GM19397 (cell line): ENCODE measurements around the gene WDR1.

Experiments used
- ATAC-seq: cut with Tn5 transposase; IDR thresholded peaks from one replicate; pipeline ENCODE4 v1.9.1; 2021; ENCODE audit warnings: mild to moderate bottlenecking, moderate library complexity; ENCODE audit not compliant: unreplicated experiment

Gene WDR1

DNA sequence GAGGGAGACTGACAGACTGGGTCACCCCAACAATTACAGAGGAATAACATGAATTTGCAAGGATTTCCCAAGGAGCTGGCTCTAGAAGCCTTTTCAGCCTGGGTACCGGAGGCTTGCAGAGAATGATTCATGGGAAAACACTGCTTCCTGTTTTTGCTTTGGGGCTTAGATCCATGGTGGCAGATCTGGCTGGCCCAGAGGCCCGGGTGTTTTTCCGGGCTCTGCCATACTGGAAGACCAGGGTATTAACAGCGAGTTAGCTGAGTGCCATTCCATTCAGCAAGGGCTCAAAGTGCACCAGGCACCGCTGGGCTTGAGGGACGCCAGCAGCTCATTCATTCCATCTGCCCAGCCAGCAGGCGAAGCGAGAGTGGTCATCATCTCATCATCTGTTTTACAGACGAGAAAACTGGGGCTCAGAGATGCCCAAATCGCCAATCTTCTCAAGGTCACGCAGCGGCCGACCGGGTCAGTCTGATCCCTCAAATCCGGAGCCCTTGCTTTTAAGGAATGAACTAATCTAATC lies 1.3 kb downstream of the WDR1 start:
- ATAC-seq: no peak

DNA sequence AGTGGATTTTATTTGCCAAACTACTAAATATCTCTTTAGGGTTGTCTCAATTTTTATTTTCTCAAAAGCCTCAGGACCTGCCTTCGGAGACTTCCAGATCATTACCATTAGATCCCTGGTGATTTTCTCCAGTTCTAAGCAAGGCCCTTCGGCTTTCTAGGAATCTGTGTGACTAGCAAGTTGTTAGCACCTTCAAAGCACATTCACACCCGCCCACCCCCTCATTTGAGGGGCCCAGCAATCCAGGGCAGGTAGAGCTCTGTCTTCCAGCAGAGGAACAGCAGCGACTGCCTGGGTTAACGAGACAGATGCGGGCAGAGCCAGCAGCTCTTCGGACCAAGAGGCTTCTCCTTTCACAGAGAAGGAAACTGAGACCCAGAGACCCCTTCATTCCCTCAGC lies 2.0 kb downstream of the WDR1 start:
- no peak for ATAC-seq

DNA sequence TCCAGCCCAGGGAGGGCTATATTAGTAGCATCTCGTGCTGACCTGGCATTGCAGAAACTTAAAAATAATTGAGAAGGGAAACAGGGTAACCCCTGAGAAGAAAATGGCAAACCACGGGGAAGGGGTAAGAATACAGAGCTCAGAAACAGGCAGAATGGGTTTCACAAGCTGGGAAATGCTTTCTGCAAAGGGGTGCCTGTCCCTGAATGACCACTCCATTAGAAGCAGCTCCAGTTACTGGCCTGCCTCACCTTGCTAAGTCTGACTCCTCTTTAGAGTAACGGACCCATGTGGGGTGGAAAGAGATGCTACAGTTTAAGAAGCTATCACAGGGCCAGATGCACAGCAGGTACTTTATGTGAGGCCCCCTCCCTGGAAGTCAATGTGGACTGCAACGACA lies 2.5 kb downstream of the WDR1 start:
- ATAC-seq: no peak

DNA sequence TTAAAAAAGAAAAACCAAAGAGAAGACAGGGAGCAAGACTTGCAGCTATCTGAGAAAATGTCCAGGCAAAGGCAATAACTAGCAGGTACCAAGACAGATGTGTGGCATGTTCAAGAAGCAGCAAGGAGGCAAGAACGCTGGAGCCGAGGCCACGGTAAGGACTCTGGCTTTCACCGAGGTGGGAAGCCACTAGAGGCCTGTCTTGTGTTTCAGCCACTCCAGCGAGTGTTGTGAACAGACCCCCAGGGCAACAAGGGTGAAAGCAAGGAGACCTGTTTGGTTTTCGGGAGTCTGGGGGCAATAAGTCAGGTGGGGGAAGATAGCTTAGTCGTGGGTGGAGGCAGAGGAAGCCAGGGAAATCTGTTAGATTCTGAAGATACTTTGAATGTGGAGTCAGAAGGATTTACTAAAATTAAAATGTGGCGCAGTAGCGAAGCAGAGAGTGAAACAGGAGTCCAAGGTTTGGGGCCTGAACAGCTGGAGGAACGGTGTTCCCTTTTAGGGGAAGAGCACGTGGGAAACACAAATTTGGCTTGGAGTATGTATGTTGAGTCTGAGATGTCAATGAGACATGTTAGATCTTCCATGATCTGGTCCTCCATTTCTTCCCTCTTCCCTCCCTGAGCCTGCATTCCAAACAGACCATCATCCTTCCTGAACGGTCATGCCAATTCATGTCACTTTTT lies 3.1 kb downstream of the WDR1 start:
- no peak for ATAC-seq

DNA sequence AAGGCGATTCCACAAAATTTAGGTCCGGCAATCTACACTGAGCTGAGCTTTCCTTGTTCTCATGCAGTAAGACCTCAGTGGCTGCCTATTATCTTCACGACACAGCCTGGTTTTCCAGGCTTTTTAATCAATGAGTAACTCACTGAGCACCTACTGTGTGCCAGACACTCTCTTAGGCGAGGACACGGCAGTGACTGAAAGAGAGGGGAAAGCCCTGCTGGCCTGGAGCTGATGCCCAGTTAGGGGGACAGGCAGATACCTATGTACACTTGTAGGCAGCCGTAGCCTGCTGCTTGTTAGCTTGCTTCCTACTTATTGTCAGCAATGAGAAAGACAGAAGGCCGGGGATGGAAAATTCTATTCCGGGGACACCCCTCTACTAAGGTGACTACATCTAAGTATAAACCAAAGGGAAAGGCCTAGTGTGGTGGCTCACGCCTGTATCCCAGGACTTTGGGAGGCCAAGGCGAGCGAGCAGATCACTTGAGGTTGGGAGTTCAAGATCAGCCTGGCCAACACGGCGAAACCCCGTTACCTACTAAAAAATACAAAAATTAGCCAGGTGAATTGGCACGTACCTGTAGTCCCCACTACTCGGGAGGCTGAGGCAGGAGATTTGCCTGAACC lies 3.8 kb downstream of the WDR1 start:
- no peak for ATAC-seq

DNA sequence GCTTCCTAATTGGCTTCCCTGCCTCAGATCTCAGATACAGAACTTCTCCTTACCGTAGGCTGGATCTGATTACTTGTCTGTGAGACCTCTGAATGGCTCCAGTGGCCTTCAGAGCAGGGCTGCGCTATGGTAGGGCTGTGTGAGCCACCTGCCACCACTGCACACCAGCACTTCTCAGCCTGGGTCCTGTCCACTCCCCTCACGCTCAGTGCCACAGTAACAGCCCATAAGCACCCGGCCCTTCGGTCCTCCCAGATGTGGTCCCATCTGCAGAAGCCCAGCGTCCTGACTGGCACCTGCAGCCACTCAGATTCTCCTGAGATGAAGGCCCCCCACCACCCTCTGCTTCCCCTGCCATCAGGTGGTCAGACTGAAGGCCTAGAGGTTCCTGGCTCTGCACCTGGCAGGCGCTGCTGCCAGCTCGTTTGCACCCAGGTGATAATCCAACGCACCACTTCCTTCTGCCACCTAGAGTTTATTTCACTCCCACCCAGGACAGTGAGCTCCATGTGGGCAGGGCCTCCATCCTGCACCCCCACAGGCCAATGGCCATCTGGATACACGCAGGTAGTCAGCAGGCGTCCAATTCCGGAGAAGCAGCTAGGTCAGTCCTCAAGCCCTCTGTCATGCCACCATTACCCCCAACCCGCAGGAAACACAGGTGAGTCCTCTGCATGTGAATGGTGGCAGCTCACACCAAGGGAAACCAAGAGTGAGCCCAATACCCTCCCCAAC lies 5.4 kb downstream of the WDR1 start:
- ATAC-seq: no peak

DNA sequence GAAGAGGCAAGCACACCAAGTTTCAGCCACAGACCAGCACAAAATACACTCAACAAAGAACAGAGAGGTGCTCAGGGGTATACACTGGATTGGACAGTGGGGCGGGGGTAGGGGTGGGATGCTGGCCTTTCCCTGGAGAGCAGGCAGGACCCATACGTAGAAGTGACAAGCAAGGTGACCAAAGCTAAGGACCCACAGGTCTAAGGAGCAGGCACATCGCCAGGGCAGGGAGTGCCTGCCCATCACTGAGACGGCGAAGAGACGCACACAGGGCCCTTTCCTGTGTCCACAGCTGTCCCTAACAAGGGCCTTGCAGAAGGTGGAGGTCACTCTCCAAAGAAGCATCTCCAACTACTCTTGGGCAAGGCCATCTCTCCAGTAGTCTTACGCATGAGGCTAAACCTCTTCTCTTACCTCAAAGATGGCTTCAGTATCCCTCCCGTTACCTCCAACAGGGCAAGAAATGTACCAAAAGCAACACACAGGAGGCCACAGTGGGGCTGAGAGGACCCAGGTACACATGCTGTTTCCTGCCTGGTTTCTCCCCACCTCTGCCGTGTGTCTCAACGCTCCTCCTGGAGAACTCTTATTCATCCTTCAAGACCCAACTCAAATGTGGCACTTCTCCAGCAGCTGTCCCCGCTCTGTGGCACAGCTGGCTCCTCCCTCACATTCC lies 6.5 kb downstream of the WDR1 start:
- no peak for ATAC-seq

DNA sequence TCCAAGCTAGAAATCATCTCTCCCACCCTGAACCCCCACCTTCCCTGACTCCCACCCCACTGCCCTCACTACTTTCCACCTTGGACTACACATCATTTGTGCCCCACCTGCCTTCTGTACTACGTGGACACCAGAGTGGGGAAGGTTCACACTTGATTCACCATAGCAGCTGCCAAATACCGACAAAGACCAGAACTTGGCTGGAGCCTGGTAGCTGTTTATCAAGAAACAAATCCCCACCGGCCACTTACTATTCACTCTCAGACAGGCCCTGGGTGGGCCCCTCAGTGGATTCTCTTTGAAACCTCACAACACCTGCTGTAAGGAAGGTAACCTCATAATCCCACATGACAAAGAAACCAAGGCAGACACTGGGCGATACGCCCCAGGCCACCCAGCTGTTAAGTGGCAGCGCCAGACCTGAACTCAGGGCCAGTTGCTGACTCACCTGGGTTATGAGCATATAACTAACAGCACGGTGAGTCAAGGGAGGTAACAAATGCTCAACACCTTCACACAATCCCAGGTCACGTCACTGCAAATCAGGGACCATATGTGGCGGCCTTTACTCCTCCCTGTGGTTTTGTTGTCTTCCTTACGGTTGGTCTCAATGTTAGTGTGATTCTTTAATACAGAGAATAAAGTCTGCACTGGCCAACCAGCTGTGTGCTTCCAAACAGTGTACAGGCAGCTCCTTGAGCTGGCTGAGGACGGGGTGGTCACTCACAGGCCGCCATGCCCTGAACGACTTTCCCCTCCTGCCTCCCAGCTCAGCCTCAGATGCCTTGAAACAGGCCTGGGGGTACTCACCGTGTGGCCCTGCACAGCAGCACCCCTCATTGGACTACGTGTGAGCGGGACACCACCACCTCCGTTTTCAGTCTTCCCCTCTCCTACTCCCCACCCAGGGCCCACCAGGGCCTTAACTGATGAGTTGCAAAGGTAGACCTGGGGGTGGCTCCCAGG lies 7.5 kb downstream of the WDR1 start:
- no peak for ATAC-seq

DNA sequence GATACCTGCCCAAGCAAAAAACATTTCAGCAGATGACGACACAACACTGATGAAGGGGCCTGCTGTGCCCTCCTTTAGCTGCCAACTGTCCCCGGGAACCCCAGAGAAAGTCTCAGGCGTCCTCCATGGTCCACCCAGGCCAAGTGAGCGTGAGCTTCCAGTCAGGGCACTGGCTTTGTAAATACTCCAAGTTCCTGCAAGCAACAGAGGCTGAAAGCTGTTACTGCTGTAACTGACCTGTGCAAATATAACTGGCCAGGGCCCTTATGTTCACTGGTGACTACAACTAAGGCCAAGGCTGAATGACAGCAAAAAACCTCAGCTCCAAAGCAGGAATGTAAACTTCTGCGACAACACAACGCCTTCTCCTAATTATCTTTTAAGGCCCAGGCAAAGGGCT lies 8.2 kb downstream of the WDR1 start:
- ATAC-seq: no peak

DNA sequence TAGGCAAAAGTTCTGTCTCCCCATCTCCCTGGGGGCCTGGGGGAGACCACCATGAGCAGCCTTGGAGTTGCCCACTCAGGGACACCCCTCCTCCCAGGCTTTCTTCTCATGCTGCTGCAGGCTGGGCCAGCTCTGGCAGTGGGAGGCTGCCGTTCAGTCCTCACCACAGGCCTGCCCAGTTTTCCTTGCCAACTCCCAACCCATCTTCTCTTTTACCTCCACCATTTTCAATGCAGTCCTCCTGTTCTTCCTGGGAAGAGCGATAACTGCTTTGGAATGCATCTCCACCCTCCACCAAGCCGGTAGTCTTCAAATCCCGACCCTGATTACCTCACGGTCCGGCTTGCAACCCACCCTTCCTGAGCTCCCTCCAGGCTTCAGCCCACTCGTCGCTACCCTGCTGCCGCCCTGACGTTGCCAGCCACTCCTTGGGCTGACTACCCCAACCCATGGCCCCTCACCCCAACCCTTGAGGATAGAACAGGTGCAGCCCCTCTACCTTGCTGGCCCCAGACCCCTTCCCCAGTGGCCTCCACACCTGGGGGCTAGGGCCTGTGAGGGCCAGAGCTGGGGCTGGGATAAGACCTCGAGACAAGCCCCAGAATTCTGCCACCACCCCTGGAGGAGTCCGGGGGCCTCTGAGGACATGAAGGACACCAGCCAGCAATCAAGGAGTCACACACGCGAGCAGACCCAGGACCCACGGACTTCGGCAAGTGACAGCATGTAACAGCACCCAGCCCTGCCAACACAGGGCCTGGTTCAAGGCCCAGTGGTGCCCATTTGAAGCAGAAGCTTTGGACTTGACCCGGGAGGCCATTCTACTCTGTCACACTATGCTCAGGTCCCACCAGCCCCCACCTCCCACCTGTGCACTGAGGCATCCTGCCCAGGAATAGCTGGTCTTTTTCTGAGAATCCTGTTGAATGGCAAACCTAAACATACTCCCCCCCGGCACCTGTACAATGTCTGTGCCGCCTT lies 9.2 kb downstream of the WDR1 start:
- no peak for ATAC-seq

DNA sequence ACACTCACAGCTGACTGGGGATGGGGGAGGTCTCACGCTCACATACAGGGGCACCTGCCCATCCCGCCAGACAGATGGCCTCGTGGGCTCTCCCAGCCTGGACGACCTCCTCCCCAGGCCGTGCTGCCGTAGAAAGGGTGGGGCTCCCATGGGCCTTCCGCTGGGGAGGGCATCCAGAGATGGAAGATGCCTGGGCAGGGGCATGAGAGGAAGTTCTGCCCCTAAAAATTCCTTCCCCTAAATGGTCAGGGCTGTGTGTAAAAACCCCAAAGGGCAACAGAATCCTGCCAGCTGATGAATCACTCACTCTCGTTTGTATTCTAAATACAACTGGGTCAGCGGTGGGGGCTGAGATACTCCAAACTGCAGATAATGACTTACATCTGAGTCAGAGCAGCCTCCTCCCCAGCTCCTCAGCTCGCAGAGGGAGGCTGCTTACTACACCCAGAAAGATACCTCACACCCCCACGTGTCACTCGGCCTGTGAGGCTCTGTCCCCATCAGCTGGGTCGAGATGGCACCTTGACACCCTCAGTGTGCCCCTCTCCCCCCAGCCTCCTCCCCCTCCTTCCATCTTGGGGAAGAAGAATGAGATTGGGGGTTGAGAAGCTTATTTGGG lies 10.1 kb downstream of the WDR1 start:
- no peak for ATAC-seq

DNA sequence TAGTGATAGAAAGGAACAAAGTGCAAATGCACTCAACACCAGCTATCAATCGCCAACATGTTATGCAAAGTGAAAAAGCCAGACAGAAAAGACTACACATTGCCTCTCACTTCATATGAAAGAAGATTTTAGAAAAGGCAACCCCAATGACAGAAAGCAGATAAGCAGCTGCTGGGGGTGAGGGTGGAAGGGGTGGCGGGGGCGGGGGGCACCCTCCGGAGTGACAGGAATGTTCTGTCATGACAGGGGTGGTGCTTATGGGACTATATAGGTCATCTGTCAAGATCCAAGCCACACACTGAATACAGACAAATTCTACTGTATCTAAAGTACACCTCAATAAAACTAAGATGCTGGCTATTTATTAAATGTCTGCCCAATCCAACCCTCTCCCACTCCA lies 10.7 kb downstream of the WDR1 start:
- no peak for ATAC-seq

DNA sequence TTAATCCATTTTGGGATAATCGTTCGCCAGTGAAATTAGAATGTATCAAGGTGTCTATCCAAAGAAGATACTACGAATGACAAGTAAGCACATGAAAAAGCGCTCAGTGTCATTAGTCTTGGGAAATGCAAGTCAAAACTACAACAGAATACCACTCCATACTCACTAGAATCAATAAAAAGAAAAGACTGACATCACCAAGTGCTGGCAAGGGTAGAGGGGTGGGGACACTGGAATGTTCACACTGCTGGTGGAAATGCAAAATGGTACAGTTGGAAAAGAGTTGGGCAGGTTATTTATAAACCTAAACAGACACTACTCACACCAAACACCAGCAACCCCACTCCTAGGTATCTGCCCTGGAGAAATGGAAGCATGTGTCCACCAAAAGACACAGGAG lies 11.2 kb downstream of the WDR1 start:
- ATAC-seq: no peak

DNA sequence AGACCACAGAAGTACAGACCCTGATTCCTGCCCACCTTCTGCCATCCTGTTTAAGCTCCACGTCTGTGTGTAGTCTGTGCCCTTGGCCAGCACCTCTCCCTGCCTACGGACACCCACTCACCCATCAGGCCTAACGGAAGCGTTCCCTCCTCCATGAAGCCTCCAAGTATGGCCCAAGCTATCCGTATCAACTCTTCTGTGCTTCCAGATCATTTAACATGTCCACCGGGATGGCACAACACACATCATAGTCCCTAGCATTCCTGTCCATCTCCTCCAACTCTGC lies 11.7 kb downstream of the WDR1 start:
- no peak for ATAC-seq

DNA sequence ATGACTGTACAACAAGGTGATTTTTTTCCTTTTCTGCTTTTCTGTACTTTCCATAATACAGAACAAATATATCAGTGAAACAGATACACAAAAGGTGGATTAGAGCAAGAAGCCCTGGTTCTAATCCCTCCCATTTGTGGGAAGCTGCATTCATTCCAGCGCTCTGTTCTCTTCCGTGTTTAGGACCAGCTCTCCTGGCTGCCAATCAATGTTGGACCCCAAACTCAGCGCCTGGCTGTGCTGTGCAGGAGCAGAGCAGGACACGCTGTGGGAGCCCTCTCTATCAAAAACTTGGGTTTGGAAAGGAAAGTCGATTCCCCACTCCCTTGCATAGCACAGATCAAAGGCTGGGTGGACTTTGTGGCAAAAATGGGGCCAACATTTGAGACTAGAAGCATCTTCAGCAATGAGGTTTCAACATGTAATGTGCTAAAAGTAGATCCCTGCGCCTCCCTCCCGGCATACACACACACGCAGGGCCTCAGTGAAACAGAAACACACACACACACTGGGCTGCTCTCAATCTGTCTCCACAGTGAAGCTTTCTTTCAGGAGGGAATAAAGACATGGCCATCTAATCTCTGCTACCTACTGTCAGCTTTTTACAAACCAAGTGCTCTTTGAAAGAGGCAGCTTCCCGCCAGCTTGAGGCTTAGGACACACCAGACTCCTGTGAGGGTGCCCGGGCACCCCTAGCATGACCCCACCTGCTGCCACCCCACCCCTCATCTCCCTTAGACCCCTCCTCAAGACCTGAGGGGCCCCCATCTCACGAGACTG lies 12.2 kb downstream of the WDR1 start:
- ATAC-seq: no peak

DNA sequence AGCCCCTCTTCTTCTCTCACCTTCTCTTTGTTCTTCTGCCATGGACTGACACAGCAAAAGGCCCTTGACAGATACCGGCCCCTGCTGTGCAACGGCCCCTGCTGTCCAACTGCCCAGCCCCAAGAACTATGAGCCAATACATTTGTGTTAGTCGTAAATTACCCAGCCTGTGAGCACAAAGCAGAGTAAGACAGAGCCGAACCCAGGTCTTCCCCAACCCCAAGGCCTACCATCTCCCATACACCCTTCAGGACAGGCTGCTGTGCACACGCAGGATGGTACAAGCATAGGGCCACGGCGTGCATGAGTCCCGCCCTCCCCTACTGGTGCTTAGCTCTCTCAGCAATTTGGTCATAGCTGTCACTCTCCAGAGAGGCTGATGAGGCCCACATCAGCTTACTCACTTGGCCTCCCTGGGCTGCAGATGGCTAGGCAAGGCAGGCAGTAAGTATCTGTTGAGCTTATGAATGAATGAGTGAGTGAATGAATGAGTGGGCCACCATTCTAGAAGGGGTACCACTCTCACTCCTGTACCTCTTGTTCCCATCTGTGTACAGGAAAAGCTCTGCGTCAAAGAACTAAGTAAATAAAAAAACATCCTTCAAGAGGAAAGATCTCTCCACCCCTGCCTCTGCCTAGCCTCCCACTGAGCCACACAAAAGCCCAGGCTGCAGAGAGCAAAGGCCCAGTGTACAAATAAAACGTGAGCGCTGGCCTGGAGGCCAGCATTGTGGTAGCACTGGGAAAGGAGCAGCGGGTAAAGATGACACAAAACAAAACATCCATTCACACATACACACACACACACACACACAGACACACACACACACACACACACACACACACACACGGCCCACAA lies 13.9 kb downstream of the WDR1 start:
- no peak for ATAC-seq
